ENCODE measurements around the gene MMP24OS.

DNA sequence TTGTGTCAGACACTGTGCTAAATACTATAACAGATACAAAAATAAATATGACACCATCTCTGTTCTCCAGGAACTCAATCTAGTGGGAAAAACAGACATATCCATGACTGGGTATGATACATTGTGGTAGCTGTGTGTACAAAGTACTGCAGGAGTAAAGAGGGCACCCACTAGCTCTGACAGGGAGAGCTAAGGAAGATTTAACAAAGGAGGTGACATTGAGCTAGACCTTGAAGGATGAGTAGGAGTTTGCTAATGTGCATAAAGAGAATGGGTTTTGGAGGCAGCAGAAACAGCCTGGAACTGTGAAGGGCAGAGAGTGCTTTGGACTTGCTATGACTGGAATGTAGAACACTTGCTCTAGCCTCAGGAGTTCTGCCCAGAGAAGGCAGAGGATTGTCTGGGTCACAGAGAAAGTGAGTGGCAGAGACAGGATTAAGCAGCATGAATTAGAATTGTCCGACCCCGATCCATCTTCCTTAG is 37.1 kb downstream of the MMP24OS start:
- TF ChIP-seq, protein P1, sequence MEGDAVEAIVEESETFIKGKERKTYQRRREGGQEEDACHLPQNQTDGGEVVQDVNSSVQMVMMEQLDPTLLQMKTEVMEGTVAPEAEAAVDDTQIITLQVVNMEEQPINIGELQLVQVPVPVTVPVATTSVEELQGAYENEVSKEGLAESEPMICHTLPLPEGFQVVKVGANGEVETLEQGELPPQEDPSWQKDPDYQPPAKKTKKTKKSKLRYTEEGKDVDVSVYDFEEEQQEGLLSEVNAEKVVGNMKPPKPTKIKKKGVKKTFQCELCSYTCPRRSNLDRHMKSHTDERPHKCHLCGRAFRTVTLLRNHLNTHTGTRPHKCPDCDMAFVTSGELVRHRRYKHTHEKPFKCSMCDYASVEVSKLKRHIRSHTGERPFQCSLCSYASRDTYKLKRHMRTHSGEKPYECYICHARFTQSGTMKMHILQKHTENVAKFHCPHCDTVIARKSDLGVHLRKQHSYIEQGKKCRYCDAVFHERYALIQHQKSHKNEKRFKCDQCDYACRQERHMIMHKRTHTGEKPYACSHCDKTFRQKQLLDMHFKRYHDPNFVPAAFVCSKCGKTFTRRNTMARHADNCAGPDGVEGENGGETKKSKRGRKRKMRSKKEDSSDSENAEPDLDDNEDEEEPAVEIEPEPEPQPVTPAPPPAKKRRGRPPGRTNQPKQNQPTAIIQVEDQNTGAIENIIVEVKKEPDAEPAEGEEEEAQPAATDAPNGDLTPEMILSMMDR (IDR thresholded peaks at IDR 0.05) = no peak
- no peak for TF ChIP-seq POLR2A (IDR thresholded peaks at IDR 0.05)

Data from breast epithelium (tissue), 3 donors.